ELR (cell line): Measurements from ENCODE around the gene GALE.
"Not testable (repeated sequence)": the region's sequence is repeated elsewhere in the genome, so short reads cannot be mapped to it uniquely, and the experiment has no call there.

Experiments
- DNase-seq: peaks from one replicate; pipeline ENCODE4 v3.0.0-alpha.2; 2015; ENCODE audit warnings: low read depth

Gene GALE

DNA sequence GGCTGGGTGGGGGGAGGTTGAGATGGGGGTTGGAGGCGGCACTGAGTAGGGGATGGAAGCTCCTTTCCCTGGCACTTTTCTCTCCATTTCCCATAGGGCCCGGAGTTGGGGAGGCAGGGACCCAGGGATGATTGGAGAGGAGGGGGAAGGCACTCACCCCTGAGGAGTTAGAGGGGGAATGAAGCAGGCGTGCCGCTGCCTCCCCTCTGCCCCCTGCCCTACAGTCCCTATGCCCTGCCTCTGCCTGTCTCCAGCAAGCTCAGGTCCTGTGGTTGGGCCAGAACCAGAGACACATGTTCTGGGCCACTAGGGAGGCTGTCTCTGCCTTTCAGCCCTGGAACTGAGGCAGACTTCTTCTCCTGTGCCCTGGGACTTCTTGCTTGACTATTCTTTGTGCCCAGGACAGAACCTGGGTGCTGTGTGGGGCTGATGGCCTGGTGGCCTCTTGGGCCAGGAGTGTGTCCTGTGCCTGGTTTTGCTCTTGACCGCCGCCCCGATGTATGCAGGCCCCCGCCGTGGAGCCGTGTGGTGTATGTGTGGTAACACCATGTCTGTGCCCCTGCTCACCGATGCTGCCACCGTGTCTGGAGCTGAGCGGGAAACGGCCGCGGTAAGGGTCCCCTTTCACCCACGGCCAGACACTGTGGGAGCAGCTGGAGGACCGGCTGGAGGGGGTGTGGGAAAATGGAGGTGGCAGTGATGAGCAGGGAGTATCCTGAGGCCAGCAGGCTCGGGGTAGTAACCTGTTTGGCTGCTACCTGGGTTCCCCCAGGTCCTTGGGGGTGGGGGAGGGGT is 8.2 kb downstream of the GALE start:
- DNase-seq = no peak

DNA sequence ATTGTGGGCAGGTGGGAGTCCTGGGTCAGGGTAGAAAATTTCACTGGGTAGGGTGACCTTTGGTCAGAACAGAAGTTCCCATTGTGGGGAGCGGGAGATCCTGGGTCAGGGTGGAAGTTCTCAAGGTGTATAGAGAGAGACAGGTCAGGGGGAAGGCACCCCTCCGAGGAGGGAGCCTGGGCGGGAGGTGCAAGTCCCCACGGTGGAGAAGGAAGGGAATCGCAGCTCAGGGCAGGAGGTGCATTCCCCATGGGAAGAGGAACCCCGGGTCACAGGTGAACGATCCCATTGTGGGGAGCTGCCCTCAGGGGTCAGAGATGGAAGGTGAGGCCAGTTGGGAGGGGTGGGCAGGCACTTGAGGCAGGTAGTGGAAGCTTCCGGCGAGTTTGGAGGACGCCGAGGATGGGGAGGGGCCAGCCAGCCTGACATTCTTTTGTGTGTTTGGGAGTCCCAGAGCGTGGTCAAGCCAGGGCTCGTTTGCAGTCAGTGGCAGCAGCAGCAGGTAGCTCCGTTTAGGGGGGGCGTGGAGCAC is 9.0 kb downstream of the GALE start:
- peak; percentile 42 for DNase-seq

DNA sequence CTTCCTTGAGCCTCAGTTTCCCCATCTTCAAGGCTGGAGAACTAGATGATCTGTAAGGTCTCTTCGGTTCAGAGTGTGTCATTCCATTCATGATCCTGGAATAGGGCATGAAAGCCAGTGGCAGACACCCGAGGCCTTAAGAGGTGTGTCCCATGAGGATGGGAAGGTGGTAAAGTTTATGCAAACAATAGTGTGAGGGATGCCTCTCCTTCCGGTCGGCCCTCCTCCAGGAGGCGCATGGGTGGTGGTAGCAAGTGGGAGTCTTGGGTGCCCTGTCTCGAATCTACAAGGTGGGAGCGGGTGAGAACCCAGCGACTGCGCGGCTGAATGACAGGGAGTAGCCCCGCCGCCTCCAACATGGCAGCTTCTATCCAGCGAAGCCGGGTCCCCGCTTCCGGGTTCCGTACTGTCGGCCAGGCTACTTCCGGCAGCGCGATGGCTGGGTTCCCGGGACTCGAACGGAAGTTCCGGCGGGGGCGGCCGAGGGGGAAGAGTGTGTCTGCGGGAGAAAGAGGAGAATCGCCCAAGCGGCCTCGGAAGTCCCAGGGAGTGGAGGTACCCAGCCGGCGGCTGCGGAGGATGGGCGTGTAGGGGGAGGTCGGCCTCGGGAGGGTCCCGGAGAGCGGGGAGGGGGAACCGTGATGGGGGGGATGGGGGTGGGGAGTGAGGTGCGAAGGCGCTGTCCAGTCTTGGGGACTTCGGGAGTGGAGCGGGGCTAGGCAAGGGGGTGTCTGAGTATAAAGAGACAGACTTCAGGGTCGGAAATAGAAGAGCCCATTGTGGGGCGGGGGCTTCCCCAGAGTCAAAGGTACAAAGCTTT is 9.6 kb downstream of the GALE start, which contains the start of gene LYPLA2:
TSS of gene LYPLA2 (plus strand) at position 450 of the 820 bp plus-strand sequence. CDS start 1,538 bp downstream, outside the sequence.
- peak; percentile 93 for DNase-seq

DNA sequence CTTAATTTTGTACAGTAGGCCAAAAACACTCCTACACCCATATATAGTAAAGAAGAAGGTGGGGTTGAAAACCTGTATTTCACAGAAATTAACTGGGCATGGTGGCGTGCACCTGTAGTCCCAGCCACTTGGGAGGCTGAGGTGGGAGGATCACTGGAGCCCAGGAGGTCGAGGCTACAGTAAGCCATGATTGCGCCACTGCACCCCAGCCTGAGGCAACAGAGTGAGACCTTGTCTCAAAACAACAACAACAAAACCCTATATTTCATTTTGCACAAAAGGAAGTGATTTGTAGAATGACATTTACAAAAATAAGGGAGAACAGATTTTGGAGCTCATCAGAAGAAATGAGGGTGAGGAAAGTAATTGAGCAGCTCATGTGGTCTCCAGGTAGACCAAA is 11.9 kb downstream of the GALE start:
- no peak for DNase-seq

DNA sequence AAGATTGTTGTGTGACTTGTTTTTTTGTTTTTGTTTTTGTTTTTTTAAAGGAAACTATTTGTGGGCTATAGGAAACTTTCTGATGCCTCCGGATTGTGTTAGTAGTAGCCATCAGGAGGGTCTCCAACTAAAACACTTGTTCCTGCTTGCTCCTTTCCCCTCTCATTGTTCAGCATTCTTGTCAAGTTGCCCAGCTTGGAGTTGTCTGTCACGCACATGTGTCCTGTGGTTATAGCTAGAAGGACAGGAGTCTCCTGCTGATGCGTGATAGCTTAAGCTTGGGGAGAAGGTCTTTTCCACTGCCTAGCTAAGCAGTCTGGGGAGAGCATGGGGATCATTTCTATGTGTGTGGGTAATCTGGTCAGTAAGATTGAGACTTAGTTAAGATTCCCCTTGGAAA is 12.9 kb downstream of the GALE start:
- DNase-seq = no peak

DNA sequence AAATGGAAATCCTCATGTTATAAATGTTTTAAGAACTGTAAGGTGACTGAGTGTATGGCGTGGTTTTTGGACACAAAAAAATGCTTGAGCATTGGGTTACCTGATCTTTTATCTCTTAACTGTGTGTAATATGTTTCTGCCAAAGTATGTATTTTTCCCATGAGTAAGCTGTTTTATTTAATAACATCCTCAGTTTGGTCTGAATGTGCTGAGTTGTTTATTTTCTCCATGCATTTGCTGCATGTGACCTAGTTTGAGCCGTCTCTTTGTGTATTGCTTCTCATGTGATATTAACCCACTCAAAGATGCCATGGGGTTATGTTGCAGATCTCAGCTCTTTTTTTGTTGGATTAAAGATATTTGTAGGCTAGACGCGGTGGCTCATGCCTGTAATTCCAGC is 15.7 kb downstream of the GALE start:
- no peak for DNase-seq

DNA sequence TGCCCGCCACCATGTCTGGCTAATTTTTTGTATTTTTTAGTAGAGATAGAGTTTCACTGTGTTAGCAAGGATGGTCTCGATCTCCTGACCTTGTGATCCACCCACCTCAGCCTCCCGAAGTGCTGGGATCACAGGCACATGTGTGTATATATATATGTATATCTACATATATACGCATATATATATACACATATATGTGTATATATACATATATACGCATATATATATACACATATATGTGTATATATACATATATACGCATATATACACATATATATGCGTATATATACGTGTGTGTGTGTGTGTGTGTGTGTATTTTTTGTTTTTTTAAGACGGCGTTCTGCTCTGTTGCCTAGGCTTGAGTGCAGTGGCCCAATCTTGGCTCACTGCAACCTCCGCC is 17.4 kb downstream of the GALE start:
- DNase-seq = not testable (repeated sequence)

DNA sequence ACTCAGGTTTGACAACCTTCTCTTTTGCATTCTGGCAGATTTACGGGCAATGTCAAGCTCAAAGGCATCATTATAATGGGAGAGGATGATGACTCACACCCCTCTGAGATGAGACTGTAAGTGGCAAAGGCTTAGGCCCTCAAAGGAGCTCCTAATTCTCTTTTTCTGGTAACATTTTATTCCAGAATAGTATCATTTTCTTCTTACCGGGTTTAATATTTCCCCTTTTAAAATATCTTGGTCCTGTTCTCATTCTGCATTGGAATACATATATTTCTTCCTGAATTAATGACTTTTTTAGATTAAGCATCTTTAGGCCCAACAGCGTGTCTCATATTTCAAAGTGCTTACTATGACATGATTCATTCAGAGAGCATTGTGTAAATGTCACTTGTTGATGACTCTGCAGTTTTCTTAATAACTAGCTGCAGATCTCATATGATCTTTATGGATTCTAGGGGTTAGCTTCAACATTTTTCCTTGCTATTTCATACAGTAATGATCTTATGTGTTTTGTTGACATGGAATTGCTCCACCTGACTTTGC is 20.7 kb downstream of the GALE start:
- peak; percentile 81 for DNase-seq

DNA sequence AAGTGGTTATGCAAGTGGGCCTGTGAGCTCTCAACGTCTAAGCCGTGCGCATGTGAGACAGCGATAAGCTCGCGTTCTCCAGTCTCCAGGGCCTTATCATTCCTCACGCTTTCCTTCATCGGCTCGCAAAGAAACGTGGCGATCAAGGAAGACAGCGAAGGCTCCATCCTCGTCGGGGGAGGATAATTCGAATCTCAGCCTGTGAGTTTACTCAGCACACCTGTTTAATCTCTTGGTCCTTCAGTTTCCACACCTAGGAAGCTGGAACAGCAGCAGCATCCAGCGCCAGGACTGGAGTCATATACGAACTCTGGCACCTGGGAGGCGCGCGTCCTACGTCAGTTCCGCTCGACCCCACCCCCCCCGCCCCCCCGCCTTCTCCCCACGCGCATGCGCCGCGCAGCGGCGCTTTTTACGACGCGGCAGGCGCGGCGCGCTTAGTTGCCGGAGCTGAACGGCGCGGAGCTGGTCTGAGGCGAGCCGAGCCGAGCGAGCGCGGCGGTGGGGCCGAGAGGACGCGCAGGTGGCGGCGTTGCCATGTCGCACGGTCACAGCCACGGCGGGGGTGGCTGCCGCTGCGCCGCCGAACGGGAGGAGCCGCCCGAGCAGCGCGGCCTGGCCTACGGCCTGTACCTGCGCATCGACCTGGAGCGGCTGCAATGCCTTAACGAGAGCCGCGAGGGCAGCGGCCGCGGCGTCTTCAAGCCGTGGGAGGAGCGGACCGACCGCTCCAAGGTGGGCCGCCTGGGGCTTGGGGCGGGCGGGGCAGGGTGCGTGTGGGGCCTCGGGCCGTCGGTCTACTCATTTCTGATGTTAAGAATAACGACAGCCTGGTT is 22.4 kb downstream of the GALE start, which contains the start of gene PITHD1:
TSS of gene PITHD1 (plus strand) at position 440 of the 836 bp plus-strand sequence. CDS start at position 538, 98 bp downstream.
- peak; percentile 85 for DNase-seq

DNA sequence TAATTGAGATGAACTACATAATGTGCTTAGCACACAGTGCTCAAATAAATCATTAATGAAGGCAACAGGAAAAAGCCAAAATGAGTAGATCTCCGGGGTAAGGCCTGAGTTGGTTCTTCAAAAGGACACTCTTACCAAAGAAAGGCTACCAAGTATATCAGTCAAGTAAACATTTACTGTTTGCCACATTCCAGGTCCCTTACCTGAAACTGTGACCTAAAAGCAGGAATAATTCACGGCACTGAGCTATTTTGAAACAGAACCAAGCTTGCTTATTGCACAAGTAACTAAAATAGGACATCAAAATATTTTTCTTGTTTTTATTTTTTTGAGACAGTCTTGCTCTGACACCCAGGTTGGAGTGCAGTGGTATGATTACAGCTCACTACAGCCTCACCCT is 24.3 kb downstream of the GALE start:
- no peak for DNase-seq

DNA sequence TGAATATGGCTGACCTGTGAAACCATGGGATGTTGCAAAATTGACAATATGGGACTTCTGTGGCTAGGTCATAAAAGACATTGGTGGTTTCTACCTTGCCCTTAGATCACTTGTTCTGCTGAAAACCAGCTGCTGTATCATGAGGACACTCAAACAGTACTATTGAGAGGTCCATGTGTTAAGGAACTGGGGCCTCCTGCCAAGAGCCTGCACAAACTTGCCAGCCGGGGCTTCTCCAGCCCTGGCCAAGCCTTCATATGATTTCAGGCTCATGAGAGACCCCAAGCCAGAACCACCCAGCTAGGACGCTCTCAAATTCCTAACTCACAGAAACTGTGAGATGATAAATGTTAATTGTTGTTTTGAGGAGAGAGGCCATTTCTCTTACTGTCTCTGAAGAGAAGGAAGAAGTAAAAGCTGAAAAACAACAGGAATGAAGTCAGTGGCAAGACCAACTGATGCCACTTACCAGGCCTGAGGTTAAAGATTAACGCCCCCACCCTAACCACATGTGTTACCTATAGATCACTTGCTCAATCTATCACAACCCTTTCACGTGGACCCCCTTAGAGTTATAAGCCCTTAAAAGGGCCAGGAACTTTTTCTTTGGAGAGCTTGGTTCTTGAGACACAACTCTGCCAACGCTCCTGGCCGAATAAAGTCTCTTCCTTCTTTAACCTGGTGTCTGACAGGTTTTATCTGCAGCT is 26.2 kb downstream of the GALE start:
- DNase-seq = no peak

DNA sequence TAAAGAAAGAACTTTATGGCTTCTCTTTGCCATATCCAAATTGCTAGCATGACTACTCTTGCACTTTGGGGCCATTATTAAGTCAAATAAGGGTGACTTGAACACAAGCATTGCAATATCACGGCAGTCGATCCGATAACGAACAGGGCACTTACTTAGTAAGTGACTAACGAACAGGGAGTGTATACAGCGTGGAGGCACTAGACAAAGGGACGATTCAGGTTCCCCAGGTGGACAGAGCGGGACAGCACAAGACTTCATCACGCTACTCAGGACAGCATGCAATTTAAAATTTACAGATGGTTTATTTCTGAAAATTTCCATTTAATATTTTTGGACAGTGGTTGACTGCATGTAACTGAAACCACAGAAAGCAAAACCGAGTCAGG is 27.7 kb downstream of the GALE start:
- DNase-seq = no peak

DNA sequence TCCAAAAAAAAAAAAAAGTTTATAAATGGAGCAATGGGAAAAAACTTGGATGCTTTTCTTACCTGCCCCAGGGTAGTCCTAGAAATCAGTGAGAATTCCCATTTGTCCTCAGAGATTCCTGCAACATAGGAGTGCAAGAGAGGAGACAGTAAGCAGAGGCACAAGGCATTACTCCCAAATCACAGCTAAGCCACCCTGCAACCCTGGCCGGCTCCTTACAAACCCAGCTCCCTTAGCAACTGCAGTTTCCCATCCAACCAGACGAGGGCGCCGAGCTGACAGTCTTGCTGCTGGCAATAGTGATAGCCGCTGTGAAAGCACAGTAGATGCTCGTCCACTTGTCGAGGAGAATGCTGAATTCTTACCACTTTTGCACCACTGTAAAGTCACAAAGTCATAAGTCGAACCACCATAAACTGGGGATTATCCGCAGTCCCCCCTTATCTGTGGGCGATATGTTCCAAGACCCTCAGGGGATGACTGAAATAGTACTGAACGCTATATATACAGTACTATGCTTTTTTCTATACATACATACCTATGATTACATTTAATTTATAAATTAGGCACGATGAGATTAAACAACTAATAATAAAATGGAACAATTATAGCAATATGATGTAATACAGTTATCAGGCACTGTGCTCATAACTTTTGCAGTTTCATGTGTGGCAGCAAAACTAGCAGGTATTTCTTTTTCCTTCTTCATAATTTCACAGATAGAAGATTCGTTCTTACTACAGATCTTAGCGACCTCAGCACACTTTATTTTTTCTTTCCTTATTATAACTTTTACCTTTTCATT is 28.3 kb downstream of the GALE start:
- DNase-seq = peak; percentile 82

DNA sequence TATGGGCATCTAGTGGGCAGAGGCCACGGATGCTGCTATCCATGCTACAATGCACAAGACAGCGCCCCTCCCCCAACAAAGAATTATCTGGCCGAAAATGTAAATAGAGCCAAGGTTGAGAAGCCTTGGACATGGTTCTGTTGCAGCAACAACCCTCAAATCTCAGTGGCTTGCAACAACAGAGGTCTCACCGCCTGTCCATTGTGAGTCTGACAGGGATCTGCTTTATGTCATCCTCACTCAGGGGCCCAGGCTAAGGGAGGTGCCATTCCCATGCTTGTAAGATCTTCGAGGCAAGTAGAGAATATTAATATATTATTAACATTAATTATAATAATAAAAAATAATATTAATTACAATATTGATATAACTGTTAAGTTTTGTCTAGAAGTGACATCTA is 31.8 kb downstream of the GALE start:
- no peak for DNase-seq

DNA sequence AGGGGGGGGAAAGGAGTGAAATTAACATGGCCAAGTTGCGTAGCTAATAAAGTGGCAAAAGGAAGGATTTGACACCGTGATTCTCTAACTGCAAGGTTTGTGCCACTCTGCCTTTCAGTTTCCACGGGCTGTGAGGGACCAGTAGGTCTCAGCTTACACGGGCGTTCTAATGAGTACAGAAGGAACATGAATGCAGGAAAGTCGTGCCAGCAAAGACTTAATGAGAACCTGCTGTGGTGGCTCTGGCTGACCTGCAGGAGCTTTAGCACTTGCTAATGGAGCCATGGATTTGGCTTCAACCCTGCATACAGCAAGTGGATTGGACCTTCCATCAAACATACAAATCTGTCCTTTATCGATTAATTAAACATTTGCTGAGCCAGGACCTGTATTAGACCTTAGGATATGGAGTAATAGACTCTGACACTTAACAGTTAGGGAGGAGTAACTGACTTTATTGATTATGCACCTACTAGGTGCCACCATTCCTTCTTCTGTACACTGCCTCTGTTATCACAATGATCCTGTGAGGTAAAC is 37.4 kb downstream of the GALE start:
- DNase-seq = no peak

DNA sequence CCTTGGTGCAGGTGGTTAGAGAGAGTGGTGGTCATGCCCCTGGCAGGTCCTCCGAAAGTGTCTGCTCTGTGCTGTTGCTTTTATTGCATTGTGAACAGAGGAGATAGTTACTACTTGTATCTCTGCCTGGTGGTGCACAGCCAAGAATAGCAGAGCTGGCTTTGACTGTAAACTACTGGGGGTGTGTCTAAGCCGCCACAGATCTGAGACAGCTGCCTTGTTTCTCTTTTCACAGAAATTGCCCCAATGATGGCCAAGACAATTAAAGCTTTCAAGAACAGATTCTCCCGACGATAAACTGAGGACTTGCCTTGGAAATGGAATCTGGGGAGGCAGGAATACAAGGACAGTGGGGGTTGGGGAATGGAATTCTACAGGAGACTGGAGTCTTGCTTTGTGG is 41.3 kb downstream of the GALE start:
- DNase-seq = no peak

DNA sequence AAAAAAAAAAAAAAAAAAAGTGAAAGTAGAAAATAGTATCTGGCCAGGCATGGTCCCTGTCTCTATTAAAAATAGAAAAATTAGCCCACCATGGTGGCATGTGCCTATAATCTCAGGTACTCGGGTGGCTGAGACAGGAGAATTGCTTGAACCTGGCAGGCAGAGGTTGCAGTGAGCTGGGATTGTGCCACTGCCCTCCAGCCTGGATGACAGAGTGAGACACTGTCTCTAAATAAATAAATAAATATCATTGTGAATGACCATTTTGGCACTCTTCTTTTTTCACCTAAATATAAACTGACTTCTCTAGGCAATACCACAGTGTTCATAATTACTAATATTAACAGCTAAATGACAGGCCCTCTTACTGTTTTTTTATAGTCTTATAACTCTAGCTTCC is 42.7 kb downstream of the GALE start:
- no peak for DNase-seq

DNA sequence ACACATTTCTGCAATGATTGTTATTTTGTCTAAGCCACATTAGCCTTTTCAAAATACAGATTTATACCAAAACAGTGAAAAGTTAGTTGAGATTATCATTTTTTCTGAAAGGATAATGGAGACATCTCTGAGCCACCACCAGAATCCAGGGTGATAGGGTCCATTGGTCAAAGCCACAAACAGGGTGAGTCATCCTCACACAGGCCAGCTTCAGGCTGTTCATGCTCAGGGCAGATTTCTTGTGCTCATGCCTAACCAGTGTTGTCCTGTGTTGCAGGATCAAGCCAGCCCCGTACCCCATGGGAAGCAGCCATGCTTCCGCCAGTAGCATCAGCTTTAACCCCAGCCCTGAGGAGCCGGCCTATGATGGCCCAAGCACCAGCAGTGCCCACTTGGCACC is 43.9 kb downstream of the GALE start:
- DNase-seq = peak; percentile 79

DNA sequence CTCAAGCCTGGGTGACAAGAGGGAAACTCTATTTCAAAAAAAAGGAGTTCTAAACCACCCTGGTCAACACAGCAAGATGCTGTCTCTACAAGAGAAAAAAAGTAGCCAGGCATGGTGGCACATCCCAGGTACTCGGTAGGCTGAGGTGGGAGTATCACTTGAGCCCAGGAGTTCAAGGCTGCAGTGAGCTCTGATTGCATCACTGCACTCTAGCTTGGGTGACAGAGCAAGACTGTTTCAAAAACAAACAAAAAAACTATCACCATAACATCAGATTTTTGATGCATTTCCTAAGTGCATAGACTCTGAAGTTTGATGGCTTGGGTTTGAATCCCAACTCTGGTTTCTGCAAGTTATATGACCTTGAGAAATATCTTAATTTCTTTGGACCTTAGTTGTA is 47.6 kb downstream of the GALE start:
- DNase-seq = no peak

DNA sequence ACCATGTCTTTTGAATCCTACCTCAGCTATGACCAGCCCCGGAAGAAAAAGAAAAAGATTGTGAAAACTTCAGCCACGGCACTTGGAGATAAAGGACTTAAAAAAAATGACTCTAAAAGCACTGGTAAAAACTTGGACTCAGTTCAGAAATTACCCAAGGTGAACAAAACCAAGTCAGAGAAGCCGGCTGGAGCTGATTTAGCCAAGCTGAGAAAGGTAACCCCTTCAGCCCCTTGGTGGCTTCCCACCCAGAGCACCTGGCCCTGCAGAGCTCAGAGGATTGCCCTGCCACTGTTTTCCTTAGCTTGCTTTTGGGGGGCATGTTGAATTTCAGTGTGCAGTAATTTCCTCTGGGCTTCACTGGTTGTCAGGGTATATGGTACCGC is 48.7 kb downstream of the GALE start:
- DNase-seq = no peak
